Esophagus muscularis mucosa (tissue), 4 donors: ENCODE results near the gene ZC3H7B.

ENCODE experiments used
- CTCF ChIP-seq, 3 experiments: fragments of 200-600 bp in 2 of 3; fragments of 450-650 bp in 1 of 3; sonication (generic) in 2 of 3; IDR thresholded peaks; one replicate each; pipeline ENCODE4 v1.5.1; 2017 to 2019; ENCODE audit warnings: antibody characterized with exemption in 3 of 3, mild to moderate bottlenecking in 2 of 3, moderate library complexity in 1 of 3
- EP300 ChIP-seq: sonication (generic); formaldehyde crosslinking; IDR thresholded peaks from one replicate; pipeline ENCODE4 v1.6.1; 2017; ENCODE audit warnings: antibody characterized with exemption
- POLR2A ChIP-seq: fragments of 450-650 bp; IDR thresholded peaks from one replicate; pipeline ENCODE4 v1.6.1; 2017; ENCODE audit warnings: antibody characterized with exemption, moderate library complexity, mild to moderate bottlenecking, low read depth

GRCh38 chr22:41338614-41339212 is 37.4 kb downstream of the ZC3H7B start:
- no peak for TF ChIP-seq CTCF (IDR thresholded peaks at IDR 0.05)
- no peak for TF ChIP-seq POLR2A
- no peak for TF ChIP-seq EP300
